ENCODE data around the gene ZFYVE9. TPM values are rescaled to one million over a fixed set of nuclear protein-coding genes. Genes with fewer than 3 reads are reported as not detected.
"Not testable (repeated sequence)": the region's sequence is repeated elsewhere in the genome, so short reads cannot be mapped to it uniquely, and the experiment has no call there.

Gene ZFYVE9
- total and polyA plus RNA-seq, 2 of the 4 experiments (the other 2 are of a cell fraction) = 8.3 to 28.7 TPM

GRCh38 chr1:52368383-52369172 is 226.7 kb downstream of the ZFYVE9 start:
- Histone ChIP-seq H2BK5ac (ENCODE audit: low read depth, low read length, poor library complexity, severe bottlenecking) (no peak overlapping the region), H2AFZ (replicated peaks; ENCODE audit: low read length, poor library complexity) (peak overlapping the region; percentile 91), H3K4me3 (ENCODE audit: insufficient read depth, low read depth, low read length) (peak overlapping the region; percentile 49), H3K4me1 (ENCODE audit: control insufficient read depth, insufficient read depth, low read length) (peaks cover 7% of the 10 kb centered on the region), H3K4me2 (ENCODE audit: low read depth, low read length) (peak overlapping the region; percentile 96), H3K27me3 (ENCODE audit: control insufficient read depth, insufficient read depth, low read length) (no peaks in the 10 kb centered on the region), H3K9me3 (ENCODE audit: control insufficient read depth, insufficient read depth, low read length) (no peaks in the 10 kb centered on the region), H2AK5ac (ENCODE audit: low read depth, low read length) (0 out of 2 replicates have a peak overlapping the region, but pooled peaks have one; percentile 58), H2AK9ac (replicated peaks; ENCODE audit: low read depth, low read length, poor library complexity) (no peak overlapping the region), H3K79me1 (ENCODE audit: low read depth in 1 of 2, low read length in 2 of 2) (peaks cover 10 to 27% of the 10 kb centered on the region in 2 experiments), H2BK120ac (ENCODE audit: low read depth, low read length) (no peak overlapping the region), H3K18ac (ENCODE audit: low read depth, low read length) (no peak overlapping the region), H3K56ac (ENCODE audit: extremely low read depth, insufficient read depth, low read length) (no peak overlapping the region), H3K4ac (ENCODE audit: low read depth, low read length) (0 out of 2 replicates have a peak overlapping the region, but pooled peaks have one; percentile 25), H2BK15ac (ENCODE audit: low read depth, low read length) (no peak overlapping the region), H4K8ac (ENCODE audit: low read depth in 2 of 2, low read length in 2 of 2) (peak overlapping the region in 1 of 2 experiments; percentile 84; a peak in 2 of 4 replicates), H3K14ac (replicated peaks; ENCODE audit: low read depth, low read length) (0 out of 2 replicates have a peak overlapping the region, but pooled peaks have one; percentile 42), H3K27ac (ENCODE audit: insufficient read depth, low read length) (no peak overlapping the region), H2BK20ac (ENCODE audit: low read depth, low read length) (no peak overlapping the region), H3K36me3 (ENCODE audit: control insufficient read depth, insufficient read depth, low read length) (peaks cover 7% of the 10 kb centered on the region), H4K20me1 (ENCODE audit: insufficient read depth, low read length) (peaks cover 12% of the 10 kb centered on the region; the same call in 1 of the 2 replicates), H4K5ac (ENCODE audit: low read depth, low read length) (peak overlapping the region; percentile 28; the same call in 1 of the 2 replicates), H4K91ac (ENCODE audit: insufficient read depth, low read depth, low read length) (no peak overlapping the region), H3K9ac (ENCODE audit: low read depth, low read length) (peak overlapping the region; percentile 27; the same call in 1 of the 2 replicates), H3K9me1 (ENCODE audit: insufficient read depth, low read length) (peaks cover 15% of the 10 kb centered on the region), H3K23ac (ENCODE audit: low read depth, low read length) (peak overlapping the region; percentile 69; the same call in 1 of the 2 replicates)
- dilution Hi-C loops (cut with HindIII; ENCODE audit: low sequenced_read_pairs, unreplicated experiment) = no loop called here
- peak; percentile 32 for DNase-seq
- ChIA-PET CTCF (interaction anchor here (0.6 to 0.8 kb wide), 7 partner anchors 19 to 1040 kb away, joined by 3 to 9 read pairs (median 4); no protein-coding TSS in a partner anchor), POLR2A (ENCODE audit: unreplicated experiment) (no interaction called here)
- intact Hi-C loops (cut with micrococcal nuclease) = no loop called here
- TF ChIP-seq RAD21 (IDR thresholded peaks at IDR 0.05; ENCODE audit: low read length) = peak; percentile 29; the same call in 1 of the 2 replicates
- peak; percentile 26; the same call in 1 of the 2 replicates for TF ChIP-seq CTCF (conservative IDR thresholded peaks at IDR 0.05; ENCODE audit: low read depth, low read length)
- no peak for TF ChIP-seq FOS (IDR thresholded peaks at IDR 0.05; ENCODE audit: low read depth, low read length)
- WGBS, 2 experiments (ENCODE audit: extremely low coverage in 2 of 2, insufficient read length in 1 of 2) = 9% methylated on average over 26 of the region's 51 CpGs; no CpG with 5 or more reads in 1 of the 2 experiments
- in situ Hi-C loops (cut with MboI; ENCODE audit: low sequenced_read_pairs) = no loop called here
- no TSS peak for BruUV-seq (replicated peaks)
- 0 out of 2 replicates have a peak, but pooled peaks have one; percentile 4 for ATAC-seq (ENCODE audit: low read depth)

DNA sequence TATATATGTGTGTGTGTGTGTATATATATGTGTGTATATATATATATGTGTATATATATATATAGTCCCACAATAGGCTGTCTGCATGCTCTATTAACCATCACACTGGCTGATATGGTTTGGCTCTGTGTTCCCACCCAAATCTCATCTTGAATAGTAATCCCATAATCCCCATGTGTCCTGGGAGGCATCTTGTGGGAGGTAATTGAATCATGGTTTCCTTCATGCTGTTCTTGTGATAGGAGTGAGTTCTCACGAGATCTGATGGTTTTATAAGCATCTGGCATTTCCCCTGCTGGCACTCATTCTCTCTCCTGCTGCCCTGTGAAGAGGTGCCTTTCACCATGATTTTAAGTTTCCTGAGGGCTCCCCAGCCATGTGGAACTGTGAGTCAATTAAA is 228.0 kb downstream of the ZFYVE9 start:
- H3K9ac ChIP-seq (ENCODE audit: low read depth, low read length); H3K27me3 ChIP-seq (ENCODE audit: control insufficient read depth, insufficient read depth, low read length); H3K9me3 ChIP-seq (ENCODE audit: control insufficient read depth, insufficient read depth, low read length); H3K4me1 ChIP-seq (ENCODE audit: control insufficient read depth, insufficient read depth, low read length); H3K4ac ChIP-seq (ENCODE audit: low read depth, low read length); H3K36me3 ChIP-seq (ENCODE audit: control insufficient read depth, insufficient read depth, low read length); in situ Hi-C loops (cut with MboI; ENCODE audit: low sequenced_read_pairs); H3K4me2 ChIP-seq (ENCODE audit: low read depth, low read length); dilution Hi-C loops (cut with HindIII; ENCODE audit: low sequenced_read_pairs, unreplicated experiment); BruUV-seq (replicated peaks); ATAC-seq (ENCODE audit: low read depth); H4K5ac ChIP-seq (ENCODE audit: low read depth, low read length); DNase-seq; H3K18ac ChIP-seq (ENCODE audit: low read depth, low read length); H2BK20ac ChIP-seq (ENCODE audit: low read depth, low read length); H3K23ac ChIP-seq (ENCODE audit: low read depth, low read length); H2BK120ac ChIP-seq (ENCODE audit: low read depth, low read length); H3K27ac ChIP-seq (ENCODE audit: insufficient read depth, low read length); H3K14ac ChIP-seq (replicated peaks; ENCODE audit: low read depth, low read length); H3K4me3 ChIP-seq (ENCODE audit: insufficient read depth, low read depth, low read length); H4K91ac ChIP-seq (ENCODE audit: insufficient read depth, low read depth, low read length); H2BK5ac ChIP-seq (ENCODE audit: low read depth, low read length, poor library complexity, severe bottlenecking); H3K9me1 ChIP-seq (ENCODE audit: insufficient read depth, low read length); H4K8ac ChIP-seq (ENCODE audit: low read depth in 2 of 2, low read length in 2 of 2); H2BK15ac ChIP-seq (ENCODE audit: low read depth, low read length); H2AK9ac ChIP-seq (replicated peaks; ENCODE audit: low read depth, low read length, poor library complexity); intact Hi-C loops (cut with micrococcal nuclease); H2AFZ ChIP-seq (replicated peaks; ENCODE audit: low read length, poor library complexity); H2AK5ac ChIP-seq (ENCODE audit: low read depth, low read length); POLR2A ChIA-PET (ENCODE audit: unreplicated experiment); H3K56ac ChIP-seq (ENCODE audit: extremely low read depth, insufficient read depth, low read length); H4K20me1 ChIP-seq (ENCODE audit: insufficient read depth, low read length): not testable (repeated sequence)
- no CpG with 5 or more reads among the region's 1 CpG for WGBS, 2 experiments (ENCODE audit: extremely low coverage in 2 of 2, insufficient read length in 1 of 2)
- H3K79me1 ChIP-seq (ENCODE audit: low read depth in 1 of 2, low read length in 2 of 2) = peaks cover 0 to 16% of the 10 kb centered on the region in 2 experiments; a peak in 3 of 4 replicates
- CTCF ChIA-PET = interaction anchor here (0.8 to 0.9 kb wide), 2 partner anchors 70 to 78 kb away, joined by 3 to 4 read pairs; no protein-coding TSS in a partner anchor

All from IMR-90 (cell line).